Head of caudate nucleus (tissue), 42 donors: ENCODE results near the gene CLIC3.
"Not testable (repeated sequence)": the region's sequence is repeated elsewhere in the genome, so short reads cannot be mapped to it uniquely, and the experiment has no call there.

ENCODE experiments used
- DNase-seq, 42 donors: peaks; one replicate each; pipeline versions ENCODE4 v3.0.0 to v3.0.0-alpha.2; 2020 to 2021; ENCODE audit warnings: mixed read lengths in 7 of 42
- intact Hi-C: fragments of 100-400 bp; cut with DNase I; formaldehyde crosslinking; loops from one replicate; pipeline ENCODE4 v1.15.0; 2022

The CLIC3 gene

GRCh38 chr9:137008312-137008711, 11.9 kb upstream of the CLIC3 start:
- intact Hi-C loops = no loop called here
- DNase-seq = no peak

GRCh38 chr9:137007816-137008270, 11.5 kb upstream of the CLIC3 start:
- intact Hi-C loops = no loop called here
- no peak for DNase-seq

GRCh38 chr9:137007108-137007815, 10.9 kb upstream of the CLIC3 start:
- peak in 1 of 42 donors; percentile 13 for DNase-seq
- intact Hi-C loops = no loop called here

- intact Hi-C loops = no loop called here
- DNase-seq = peak in 4 of 42 donors; percentile 28 to 56 (median 30)
Observed at GRCh38 chr9:137006116-137007003, 10.0 kb upstream of the CLIC3 start.

- intact Hi-C loops = not testable (repeated sequence)
- DNase-seq = peak in 20 of 42 donors; percentile 43 to 81 (median 60)
Observed at GRCh38 chr9:137004285-137004684, 7.9 kb upstream of the CLIC3 start.

GRCh38 chr9:137002646-137003041, 6.3 kb upstream of the CLIC3 start:
- no peak for DNase-seq
- intact Hi-C loops = no loop called here

- intact Hi-C loops = no loop called here
- DNase-seq = no peak
Observed at GRCh38 chr9:137001857-137002645, 5.7 kb upstream of the CLIC3 start.

- DNase-seq = no peak
- intact Hi-C loops = no loop called here
Observed at GRCh38 chr9:137000177-137000930, 4.0 kb upstream of the CLIC3 start.

- no peak for DNase-seq
- intact Hi-C loops = no loop called here
Observed at GRCh38 chr9:136997830-136998234, 1.5 kb upstream of the CLIC3 start.

- peak in 1 of 42 donors; percentile 8 for DNase-seq
- intact Hi-C loops = no loop called here
Observed at GRCh38 chr9:136997371-136997770, 1.0 kb upstream of the CLIC3 start.

- peak in 13 of 42 donors; percentile 27 to 68 (median 54) for DNase-seq
- intact Hi-C loops = no loop called here
Observed at GRCh38 chr9:136995772-136996311, 526 bp downstream of the CLIC3 start.

GRCh38 chr9:136995362-136995761, 1.0 kb downstream of the CLIC3 start:
- no peak for DNase-seq
- intact Hi-C loops = no loop called here

- intact Hi-C loops = no loop called here
Observed at GRCh38 chr9:136994888-136995230, 1.5 kb downstream of the CLIC3 start.

GRCh38 chr9:136994180-136994887, 2.0 kb downstream of the CLIC3 start:
- no peak for DNase-seq
- intact Hi-C loops = no loop called here

More at GRCh38 chr9:136994888-136995230, 1.5 kb downstream of the CLIC3 start:
- no peak for DNase-seq

- intact Hi-C loops = no loop called here
- DNase-seq = no peak
Observed at GRCh38 chr9:136992819-136993369, 3.5 kb downstream of the CLIC3 start.

GRCh38 chr9:136991993-136992818, 4.2 kb downstream of the CLIC3 start, which contains the start of gene PAXX:
PAXX (plus strand) TSS chr9:136992422; CDS start chr9:136992444, 22 bp downstream.
- intact Hi-C loops = no loop called here
- DNase-seq = peak; percentile 80 to 98 (median 95)
